ENCODE data around the gene KRT72. TPM values are rescaled to one million over a fixed set of nuclear protein-coding genes. Genes with fewer than 3 reads are reported as not detected.

Gene KRT72
- total RNA-seq, 6 donors from 2014 or later = 0.11 to 0.37 TPM; not detected in 4

- no peak overlapping the region for H3K27ac ChIP-seq
- no peak for ATAC-seq (ENCODE audit: low FRiP score in 2 of 2)
- 62 to 80% methylated on average over 11 to 17 of the region's 17 CpGs for WGBS, 2 donors
Measured at GRCh38 chr12:52543985-52544883, 57.0 kb downstream of the KRT72 start.

GRCh38 chr12:52542785-52543318 is 58.4 kb downstream of the KRT72 start:
- no peaks in the 10 kb centered on the region for H3K36me3 ChIP-seq
- H3K4me3 ChIP-seq = no peak overlapping the region
- TF ChIP-seq CTCF (IDR thresholded peaks at IDR 0.05) = no peak
- TF ChIP-seq POLR2AphosphoS5 (IDR thresholded peaks at IDR 0.05) = no peak
- no peak for TF ChIP-seq EP300 (IDR thresholded peaks at IDR 0.05)
- TF ChIP-seq POLR2A (IDR thresholded peaks at IDR 0.05) = no peak
- no peaks in the 10 kb centered on the region for H3K27me3 ChIP-seq
- DNase-seq = no peak
- 64 to 68% methylated on average over 7 of the region's 7 CpGs for WGBS, 2 donors
- H3K4me1 ChIP-seq = no peaks in the 10 kb centered on the region
- no peak overlapping the region for H3K27ac ChIP-seq
- no peak for ATAC-seq (ENCODE audit: low FRiP score in 2 of 2)
- H3K9me3 ChIP-seq = no peaks in the 10 kb centered on the region

More at GRCh38 chr12:52543985-52544883, 57.0 kb downstream of the KRT72 start:
- H3K4me3 ChIP-seq = no peak overlapping the region
- H3K36me3 ChIP-seq = no peaks in the 10 kb centered on the region
- no peak for DNase-seq
- H3K4me1 ChIP-seq = no peaks in the 10 kb centered on the region
- H3K9me3 ChIP-seq = no peaks in the 10 kb centered on the region
- TF ChIP-seq CTCF (IDR thresholded peaks at IDR 0.05) (peak in 1 of 6 experiments; percentile 21), EP300 (IDR thresholded peaks at IDR 0.05) (no peak)
- H3K27me3 ChIP-seq = no peaks in the 10 kb centered on the region

GRCh38 chr12:52542157-52542556 is 59.1 kb downstream of the KRT72 start:
- H3K9me3 ChIP-seq = no peaks in the 10 kb centered on the region
- DNase-seq = no peak
- H3K27me3 ChIP-seq = no peaks in the 10 kb centered on the region
- no peak overlapping the region for H3K27ac ChIP-seq
- no peak for TF ChIP-seq POLR2AphosphoS5 (IDR thresholded peaks at IDR 0.05)
- no peak for TF ChIP-seq EP300 (IDR thresholded peaks at IDR 0.05)
- TF ChIP-seq POLR2A (IDR thresholded peaks at IDR 0.05) = no peak
- TF ChIP-seq CTCF (IDR thresholded peaks at IDR 0.05) = no peak
- ATAC-seq (ENCODE audit: low FRiP score in 2 of 2) = no peak
- no peaks in the 10 kb centered on the region for H3K36me3 ChIP-seq
- H3K4me3 ChIP-seq = no peak overlapping the region
- no peaks in the 10 kb centered on the region for H3K4me1 ChIP-seq

- 88 to 93% methylated on average over 5 of the region's 5 CpGs for WGBS, 2 donors
Measured at GRCh38 chr12:52541709-52542108, 59.6 kb downstream of the KRT72 start.

GRCh38 chr12:52540531-52540930 is 60.7 kb downstream of the KRT72 start:
- Histone ChIP-seq H3K27ac (no peak overlapping the region), H3K4me3 (no peak overlapping the region), H3K27me3 (no peaks in the 10 kb centered on the region), H3K4me1 (no peaks in the 10 kb centered on the region), H3K9me3 (no peaks in the 10 kb centered on the region), H3K36me3 (no peaks in the 10 kb centered on the region)
- WGBS, 2 donors = 84% methylated on average over 7 of the region's 7 CpGs; no CpG with 5 or more reads in 1 of the 2 donors
- TF ChIP-seq CTCF (IDR thresholded peaks at IDR 0.05) = no peak
- no peak for TF ChIP-seq EP300 (IDR thresholded peaks at IDR 0.05)
- no peak for TF ChIP-seq POLR2A (IDR thresholded peaks at IDR 0.05)
- DNase-seq (no peak), ATAC-seq (ENCODE audit: low FRiP score in 2 of 2) (no peak)

More at GRCh38 chr12:52541709-52542108, 59.6 kb downstream of the KRT72 start:
- Histone ChIP-seq H3K9me3 (no peaks in the 10 kb centered on the region), H3K27ac (no peak overlapping the region), H3K4me1 (no peaks in the 10 kb centered on the region), H3K27me3 (no peaks in the 10 kb centered on the region), H3K36me3 (no peaks in the 10 kb centered on the region), H3K4me3 (no peak overlapping the region)
- TF ChIP-seq EP300 (IDR thresholded peaks at IDR 0.05) = no peak
- no peak for ATAC-seq (ENCODE audit: low FRiP score in 2 of 2)
- no peak for DNase-seq
